GM21381 (cell line): ENCODE measurements around the gene KLHL2.
"Not testable (repeated sequence)": the region's sequence is repeated elsewhere in the genome, so short reads cannot be mapped to it uniquely, and the experiment has no call there.

ENCODE experiments used
- ATAC-seq: cut with Tn5 transposase; IDR thresholded peaks from one replicate; pipeline ENCODE4 v1.9.1; 2021; ENCODE audit warnings: mild to moderate bottlenecking, moderate library complexity; ENCODE audit not compliant: unreplicated experiment

The KLHL2 gene

GRCh38 chr4:165326831-165327210 lies 119.5 kb downstream of the KLHL2 start:
- ATAC-seq, result no peak

- ATAC-seq, result peak; percentile 97
Observed at GRCh38 chr4:165327211-165328100, 120.1 kb downstream of the KLHL2 start, which contains the start of gene MSMO1. Gene MSMO1, plus strand, starts transcription at chr4:165327669. Its CDS starts 5,702 bp downstream, at chr4:165333371.

- ATAC-seq, result no peak
Observed at GRCh38 chr4:165328101-165328425, 120.7 kb downstream of the KLHL2 start.

GRCh38 chr4:165328708-165329107 lies 121.3 kb downstream of the KLHL2 start:
- ATAC-seq, result no peak

DNA sequence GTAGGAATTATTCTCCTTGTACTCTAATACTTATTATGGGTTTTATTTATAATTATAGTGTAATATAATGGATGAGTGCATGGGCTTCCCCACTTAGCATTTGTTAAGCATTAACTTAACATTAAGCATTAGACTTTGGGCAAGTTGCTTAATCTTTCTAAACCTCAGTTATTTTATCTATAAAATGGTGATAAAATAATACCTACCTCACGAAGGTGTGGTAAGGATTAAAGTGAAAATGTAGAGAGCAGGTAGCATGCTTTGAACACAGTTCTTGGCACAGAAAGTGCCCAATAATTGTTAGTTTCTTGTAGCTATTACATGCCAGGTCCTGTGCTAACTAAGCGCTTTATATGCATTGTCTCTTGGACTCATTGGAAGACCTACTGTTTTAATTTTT lies 122.7 kb downstream of the KLHL2 start:
- no peak for ATAC-seq

- ATAC-seq, result no peak
Observed at GRCh38 chr4:165330666-165331065, 123.3 kb downstream of the KLHL2 start.

DNA sequence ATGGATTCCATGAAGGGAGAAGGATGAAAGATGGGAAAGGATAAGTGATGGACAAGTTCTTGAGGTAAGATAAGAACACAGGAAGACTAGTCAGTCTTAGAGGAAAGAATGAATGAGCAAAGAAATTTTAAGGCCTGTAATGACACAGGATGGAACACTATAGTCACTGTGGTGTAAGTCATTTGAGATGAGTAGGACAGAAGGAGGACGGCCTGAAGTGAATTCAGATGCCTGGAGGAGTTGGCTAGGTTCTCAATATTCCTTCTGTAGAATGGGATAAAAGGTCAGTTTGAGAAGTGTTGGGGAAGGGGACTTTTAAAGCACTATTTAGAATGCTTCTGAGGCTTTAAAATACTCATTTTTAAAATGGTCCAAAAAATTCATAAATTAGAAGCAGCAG lies 124.0 kb downstream of the KLHL2 start:
- ATAC-seq, result no peak

DNA sequence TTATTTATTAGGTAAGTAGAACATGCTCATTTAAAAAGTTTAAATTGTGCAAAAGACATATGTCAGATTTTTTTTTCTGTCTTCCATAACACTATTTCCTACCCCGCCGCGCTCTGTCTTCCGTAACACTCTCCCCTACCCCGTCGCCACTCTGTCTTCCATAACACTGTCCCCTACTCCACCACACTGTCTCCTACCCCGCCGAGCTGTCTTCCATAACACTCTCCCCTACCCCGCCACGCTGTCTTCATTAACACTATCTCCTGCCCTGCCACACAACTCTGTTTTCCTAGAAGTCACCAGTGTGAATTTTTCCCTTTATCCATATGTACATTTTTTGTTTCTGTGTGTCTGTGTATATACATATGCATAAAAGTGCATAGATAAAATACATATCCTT lies 124.5 kb downstream of the KLHL2 start:
- no peak for ATAC-seq

- ATAC-seq, result no peak
Observed at GRCh38 chr4:165332502-165332901, 125.1 kb downstream of the KLHL2 start.

GRCh38 chr4:165335163-165335703 lies 127.9 kb downstream of the KLHL2 start:
- ATAC-seq, result no peak

GRCh38 chr4:165336743-165337142 lies 129.4 kb downstream of the KLHL2 start:
- no peak for ATAC-seq

DNA sequence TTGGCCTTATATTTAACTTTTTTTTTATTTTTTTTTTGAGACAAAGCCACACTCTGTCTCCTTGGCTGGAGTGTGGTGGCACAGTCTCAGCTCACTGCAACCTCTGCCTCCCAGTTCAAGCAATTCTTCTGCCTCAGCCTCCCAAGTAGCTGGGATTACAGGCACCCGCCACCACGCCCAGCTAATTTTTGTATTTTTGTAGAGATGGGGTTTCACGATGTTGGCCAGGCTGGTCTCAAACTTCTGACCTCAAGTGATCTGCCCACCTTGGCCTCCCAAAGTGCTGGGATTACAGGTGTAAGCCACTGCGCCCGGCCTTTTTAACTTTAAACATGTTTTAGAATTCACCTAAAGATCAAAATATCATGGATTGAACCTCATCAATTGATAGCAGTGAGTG lies 135.0 kb downstream of the KLHL2 start:
- ATAC-seq, result not testable (repeated sequence)

- ATAC-seq, result no peak
Observed at GRCh38 chr4:165343353-165344191, 136.2 kb downstream of the KLHL2 start.

- no peak for ATAC-seq
Observed at GRCh38 chr4:165345666-165346417, 138.5 kb downstream of the KLHL2 start.

GRCh38 chr4:165347647-165348569 lies 140.5 kb downstream of the KLHL2 start:
- no peak for ATAC-seq

DNA sequence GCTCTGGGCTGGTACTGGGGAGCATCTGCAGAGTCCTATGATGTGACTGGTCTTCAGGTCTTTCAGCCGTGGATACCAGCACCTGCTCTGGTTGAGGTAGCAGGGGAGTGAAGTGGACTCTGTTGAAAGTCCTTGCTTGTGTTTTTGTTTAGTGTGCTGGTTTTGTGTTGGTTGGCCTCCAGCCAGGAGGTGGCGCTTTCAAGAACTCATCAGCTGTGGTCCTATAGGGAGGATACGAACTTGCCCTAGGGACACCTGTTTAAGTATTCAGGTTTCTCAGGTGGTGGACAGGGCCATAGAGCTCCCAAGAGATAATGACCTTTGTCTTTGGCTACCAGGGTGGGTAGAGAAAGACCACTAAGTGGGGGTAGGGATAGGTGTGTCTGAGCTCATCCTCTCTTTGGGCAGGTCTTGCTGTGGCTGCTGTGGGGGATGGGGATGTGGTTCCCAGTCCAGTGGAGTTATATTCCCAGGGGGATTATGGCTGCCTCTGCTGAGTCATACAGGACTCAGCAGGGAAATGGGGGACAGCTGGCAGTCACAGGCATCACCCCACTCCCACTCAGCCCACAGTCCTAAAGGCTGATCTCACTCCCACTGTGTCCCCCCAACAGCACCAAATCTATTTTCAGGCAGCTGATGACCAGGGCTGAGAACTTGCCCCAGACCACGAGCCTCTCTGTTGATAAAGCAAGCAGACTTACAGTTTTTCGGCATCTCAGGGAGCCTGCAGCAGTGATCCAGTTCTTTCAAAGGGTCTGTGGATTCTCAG lies 144.2 kb downstream of the KLHL2 start:
- ATAC-seq, result no peak

DNA sequence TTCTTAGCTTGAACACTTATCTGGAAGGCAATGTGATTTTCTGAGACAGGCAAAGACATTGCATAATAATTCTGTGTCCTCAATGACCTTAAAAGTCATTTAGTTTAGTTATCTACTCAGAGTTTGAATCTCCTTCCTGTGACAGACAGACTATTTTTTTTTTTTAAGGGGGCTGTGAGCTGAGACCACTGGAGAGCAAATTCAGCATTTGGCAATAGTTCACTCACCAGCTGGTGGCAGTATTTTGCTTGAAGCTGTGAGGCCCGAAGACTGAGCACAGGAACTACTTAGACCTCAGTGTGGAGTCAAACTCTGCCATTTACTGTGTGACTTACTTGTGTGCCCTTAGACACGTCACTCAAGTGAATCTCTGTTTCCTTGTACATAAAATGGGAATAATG lies 148.5 kb downstream of the KLHL2 start:
- no peak for ATAC-seq

DNA sequence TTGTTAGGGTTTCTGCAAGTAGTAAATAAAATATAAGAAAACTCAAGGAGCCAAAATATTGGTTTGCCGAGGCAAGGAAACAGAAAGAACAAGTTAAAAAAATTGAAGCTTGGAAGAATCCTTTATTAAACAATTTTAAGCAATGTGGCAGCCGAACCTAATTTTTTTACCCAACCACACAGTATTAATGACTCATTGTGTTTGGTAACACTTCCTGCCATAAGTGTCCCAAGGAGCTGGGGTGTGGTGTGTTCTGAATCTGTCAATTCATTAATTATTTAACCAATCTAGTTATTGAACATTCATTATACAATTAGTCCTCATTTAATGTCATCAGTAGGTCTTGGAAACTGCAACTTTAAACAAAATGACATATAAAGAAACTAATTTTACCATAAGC lies 152.1 kb downstream of the KLHL2 start:
- no peak for ATAC-seq

DNA sequence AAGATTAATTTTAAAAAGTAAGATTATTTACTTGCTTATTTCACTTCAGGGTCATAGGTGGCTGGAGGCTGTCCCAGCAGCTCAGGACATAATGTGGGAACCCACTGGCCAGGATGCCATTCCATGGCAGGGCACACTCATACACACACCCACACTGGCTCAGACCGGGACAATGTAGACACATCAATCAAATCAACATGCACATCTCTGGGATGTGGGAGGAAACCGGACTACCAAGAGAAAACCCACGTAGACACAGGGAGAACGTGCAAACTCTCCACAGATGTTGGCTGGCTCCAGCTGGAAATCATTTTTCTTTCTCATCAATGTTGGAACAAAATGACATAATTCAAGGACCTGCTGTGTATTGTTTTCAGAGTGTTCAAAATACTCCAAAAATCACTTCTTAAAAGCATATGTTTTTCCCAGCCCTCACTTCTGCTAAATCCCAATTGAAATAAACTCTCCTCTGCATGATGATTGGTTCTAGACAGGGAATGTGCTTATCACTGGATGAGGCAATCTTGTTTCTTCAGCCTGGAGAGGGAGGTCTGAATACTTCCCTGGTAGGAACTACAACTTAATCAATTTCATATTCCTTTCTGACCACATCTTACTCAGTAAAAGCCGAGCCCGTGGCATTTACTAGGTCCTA lies 152.8 kb downstream of the KLHL2 start:
- ATAC-seq, result no peak
